Neural progenitor cell (in vitro differentiated cells): Measurements from ENCODE around the gene DCAF8L2. TPM values are rescaled to one million over a fixed set of nuclear protein-coding genes. Genes with fewer than 3 reads are reported as not detected.
A peak's percentile ranks its signal among the peaks of the same experiment; 100 is the strongest.

Experiments
- DNase-seq: peaks from one replicate; pipeline ENCODE4 v3.0.0-alpha.2; 2016; ENCODE audit warnings: low spot score
- H2AFZ ChIP-seq: fragments of 200-600 bp; sonication (generic); replicated peaks from 2 replicates; pipeline ENCODE4 v1.6.1; 2016; ENCODE audit warnings: antibody characterized with exemption
- H3F3A ChIP-seq: fragments of 200-600 bp; sonication (generic); 2 replicates; pipeline ENCODE4 v1.6.1; 2016; ENCODE audit warnings: antibody characterized with exemption, low read depth
- H3K27ac ChIP-seq: fragments of 200-600 bp; sonication (generic); 2 replicates; pipeline ENCODE4 v1.5.1; 2016; ENCODE audit warnings: mild to moderate bottlenecking
- H3K27me3 ChIP-seq: fragments of 200-600 bp; sonication (generic); 2 replicates; pipeline ENCODE4 v1.6.1; 2016; ENCODE audit warnings: mild to moderate bottlenecking, moderate library complexity
- H3K36me3 ChIP-seq: fragments of 200-600 bp; sonication (generic); 2 replicates; pipeline ENCODE4 v1.5.1; 2016
- H3K4me1 ChIP-seq: fragments of 200-600 bp; sonication (generic); 2 replicates; pipeline ENCODE4 v1.6.1; 2016; ENCODE audit warnings: mixed run types
- H3K4me2 ChIP-seq: fragments of 200-600 bp; sonication (generic); 2 replicates; pipeline ENCODE4 v1.6.1; 2016
- H3K4me3 ChIP-seq: fragments of 200-600 bp; sonication (generic); 2 replicates; pipeline ENCODE4 v1.5.1; 2016
- H3K79me2 ChIP-seq: fragments of 200-600 bp; sonication (generic); 2 replicates; pipeline ENCODE4 v1.6.1; 2016; ENCODE audit warnings: low read depth
- H3K9ac ChIP-seq: fragments of 200-600 bp; sonication (generic); 2 replicates; pipeline ENCODE4 v1.6.1; 2016
- H3K9me3 ChIP-seq: fragments of 200-600 bp; sonication (generic); 2 replicates; pipeline ENCODE4 v1.5.1; 2016; ENCODE audit warnings: low read depth
- H4K20me1 ChIP-seq: fragments of 200-600 bp; sonication (generic); 2 replicates; pipeline ENCODE4 v1.6.1; 2016; ENCODE audit warnings: low read depth
- H3K27ac Mint-ChIP-seq: 3 replicates; pipeline ENCODE4 v1.8.0; 2021; ENCODE audit warnings: mixed read lengths
- H3K27me3 Mint-ChIP-seq: 2 replicates; pipeline ENCODE4 v1.8.0; 2022; ENCODE audit warnings: low read depth, mild to moderate bottlenecking, inconsistent platforms, moderate library complexity, mixed read lengths; ENCODE audit not compliant: insufficient read depth
- H3K36me3 Mint-ChIP-seq: 3 replicates; pipeline ENCODE4 v1.8.0; 2021; ENCODE audit warnings: mixed read lengths
- H3K4me1 Mint-ChIP-seq: 3 replicates; pipeline ENCODE4 v1.8.0; 2021; ENCODE audit warnings: mixed read lengths
- H3K4me3 Mint-ChIP-seq: 3 replicates; pipeline ENCODE4 v1.8.0; 2021; ENCODE audit warnings: mild to moderate bottlenecking, moderate library complexity, mixed read lengths
- H3K9me3 Mint-ChIP-seq: 3 replicates; pipeline ENCODE4 v1.8.0; 2020; ENCODE audit warnings: mixed read lengths
- CTCF ChIP-seq: fragments of 200-600 bp; sonication (generic); IDR thresholded peaks from 2 replicates; pipeline ENCODE4 v1.5.1; 2017; ENCODE audit warnings: antibody characterized with exemption, mild to moderate bottlenecking
- EZH2 ChIP-seq: fragments of 200-600 bp; sonication (generic); IDR thresholded peaks from 2 replicates; pipeline ENCODE4 v1.6.1; 2017; ENCODE audit warnings: antibody characterized with exemption, mild to moderate bottlenecking, moderate library complexity
- EZH2phosphoT487 ChIP-seq: fragments of 200-600 bp; sonication (generic); IDR thresholded peaks from 2 replicates; pipeline ENCODE4 v1.6.1; 2017; ENCODE audit warnings: antibody characterized with exemption
- total RNA-seq: library from RNA; depleted of rRNA; stranded (reverse); fragments of >200 nt; gene quantifications from 2 replicates; pipeline ENCODE4 v1.2.3, GENCODE V29; 2015; ENCODE audit warnings: low replicate concordance

The DCAF8L2 gene
- total RNA-seq, 1 donor from 2014 or later = not detected

GRCh38 chrX:27608671-27609070, 18.5 kb downstream of the DCAF8L2 start:
- Mint-ChIP-seq H3K4me1 (no peaks in the 10 kb centered on the region), H3K4me3 (no peak overlapping the region), H3K9me3 (peaks cover 9% of the 10 kb centered on the region), H3K27ac (no peak overlapping the region), H3K27me3 (peaks cover 3% of the 10 kb centered on the region), H3K36me3 (no peaks in the 10 kb centered on the region)
- Histone ChIP-seq H2AFZ (no peak overlapping the region), H4K20me1 (no peaks in the 10 kb centered on the region), H3F3A (no peaks in the 10 kb centered on the region), H3K4me1 (no peaks in the 10 kb centered on the region), H3K79me2 (no peaks in the 10 kb centered on the region), H3K36me3 (no peaks in the 10 kb centered on the region), H3K4me2 (no peak overlapping the region), H3K4me3 (no peak overlapping the region), H3K27me3 (no peaks in the 10 kb centered on the region), H3K27ac (no peak overlapping the region), H3K9me3 (no peaks in the 10 kb centered on the region), H3K9ac (no peak overlapping the region)
- no peak for DNase-seq
- no peak for TF ChIP-seq CTCF
- TF ChIP-seq EZH2 = no peak
- TF ChIP-seq EZH2phosphoT487 = no peak

- H3K4me1 ChIP-seq = no peaks in the 10 kb centered on the region
- no peaks in the 10 kb centered on the region for H4K20me1 ChIP-seq
- TF ChIP-seq EZH2phosphoT487 (no peak), EZH2 (no peak), CTCF (no peak)
- no peak overlapping the region for H3K27ac ChIP-seq
- no peaks in the 10 kb centered on the region for H3K27me3 ChIP-seq
- no peaks in the 10 kb centered on the region for H3K9me3 ChIP-seq
- no peak overlapping the region for H3K4me2 ChIP-seq
- DNase-seq = no peak
- no peaks in the 10 kb centered on the region for H3K27me3 Mint-ChIP-seq
- no peaks in the 10 kb centered on the region for H3F3A ChIP-seq
- no peaks in the 10 kb centered on the region for H3K9me3 Mint-ChIP-seq
- H3K4me3 Mint-ChIP-seq = no peak overlapping the region
- H3K27ac Mint-ChIP-seq = no peak overlapping the region
- no peaks in the 10 kb centered on the region for H3K4me1 Mint-ChIP-seq
- H2AFZ ChIP-seq = no peak overlapping the region
- no peak overlapping the region for H3K4me3 ChIP-seq
- no peaks in the 10 kb centered on the region for H3K79me2 ChIP-seq
- no peaks in the 10 kb centered on the region for H3K36me3 ChIP-seq
- no peaks in the 10 kb centered on the region for H3K36me3 Mint-ChIP-seq
- H3K9ac ChIP-seq = no peak overlapping the region
Observed at GRCh38 chrX:27619459-27619858, 29.3 kb downstream of the DCAF8L2 start.

- Mint-ChIP-seq H3K4me1 (no peaks in the 10 kb centered on the region), H3K36me3 (no peaks in the 10 kb centered on the region), H3K4me3 (no peak overlapping the region), H3K27ac (no peak overlapping the region), H3K9me3 (no peaks in the 10 kb centered on the region), H3K27me3 (no peaks in the 10 kb centered on the region)
- no peaks in the 10 kb centered on the region for H3K79me2 ChIP-seq
- H3K9me3 ChIP-seq = no peaks in the 10 kb centered on the region
- no peak overlapping the region for H3K4me2 ChIP-seq
- TF ChIP-seq EZH2phosphoT487 (no peak), CTCF (peak; percentile 54), EZH2 (no peak)
- no peaks in the 10 kb centered on the region for H3F3A ChIP-seq
- peak; percentile 21 for DNase-seq
- H3K4me1 ChIP-seq = no peaks in the 10 kb centered on the region
- H3K27ac ChIP-seq = no peak overlapping the region
- H3K9ac ChIP-seq = no peak overlapping the region
- no peaks in the 10 kb centered on the region for H4K20me1 ChIP-seq
- H2AFZ ChIP-seq = no peak overlapping the region
- H3K36me3 ChIP-seq = no peaks in the 10 kb centered on the region
- no peaks in the 10 kb centered on the region for H3K27me3 ChIP-seq
- H3K4me3 ChIP-seq = no peak overlapping the region
Observed at GRCh38 chrX:27619975-27620374, 29.8 kb downstream of the DCAF8L2 start.
